Transverse colon (tissue), 3 donors: ENCODE measurements around the gene THADA.

Experiments
- CTCF ChIP-seq, 5 experiments: fragments of 200-600 bp in 3 of 5; fragments of 450-650 bp in 2 of 5; sonication (generic) in 3 of 5; IDR thresholded peaks; 1 replicate in 2 of 5; 2 replicates in 3 of 5; pipeline ENCODE4 v1.5.1; 2016 to 2017; ENCODE audit warnings: antibody characterized with exemption in 5 of 5, inconsistent platforms in 3 of 5, mild to moderate bottlenecking in 2 of 5, moderate library complexity in 1 of 5
- EP300 ChIP-seq: sonication (generic); formaldehyde crosslinking; IDR thresholded peaks from one replicate; pipeline ENCODE4 v1.6.1; 2017; ENCODE audit warnings: antibody characterized with exemption, low read depth

DNA sequence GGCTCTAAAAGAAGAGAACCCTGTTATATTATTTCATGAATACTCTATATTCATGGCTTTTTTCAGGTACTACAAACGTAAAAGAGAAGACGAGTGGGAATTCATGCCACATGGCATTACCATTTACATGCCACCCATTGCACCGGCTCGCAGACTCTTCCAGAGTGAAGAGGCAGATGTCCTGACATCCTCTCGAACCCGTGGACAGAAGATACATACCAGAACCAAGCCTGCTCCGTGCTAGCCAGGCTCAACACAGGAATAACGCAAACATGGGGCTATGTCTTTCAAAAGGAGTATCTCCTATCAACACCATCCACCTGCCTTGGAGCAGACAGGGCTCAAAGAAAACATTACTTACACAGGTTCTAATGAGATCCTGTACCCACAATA is 168.8 kb downstream of the THADA start:
- TF ChIP-seq CTCF (IDR thresholded peaks at IDR 0.05) (no peak), EP300 (no peak)
